ENCODE results near the gene GPR37L1. TPM values are rescaled to one million over a fixed set of nuclear protein-coding genes. Genes with fewer than 3 reads are reported as not detected.

GPR37L1 gene
- total RNA-seq, 2 experiments from 2014 or later, result 0.03 TPM; not detected in 1

DNA sequence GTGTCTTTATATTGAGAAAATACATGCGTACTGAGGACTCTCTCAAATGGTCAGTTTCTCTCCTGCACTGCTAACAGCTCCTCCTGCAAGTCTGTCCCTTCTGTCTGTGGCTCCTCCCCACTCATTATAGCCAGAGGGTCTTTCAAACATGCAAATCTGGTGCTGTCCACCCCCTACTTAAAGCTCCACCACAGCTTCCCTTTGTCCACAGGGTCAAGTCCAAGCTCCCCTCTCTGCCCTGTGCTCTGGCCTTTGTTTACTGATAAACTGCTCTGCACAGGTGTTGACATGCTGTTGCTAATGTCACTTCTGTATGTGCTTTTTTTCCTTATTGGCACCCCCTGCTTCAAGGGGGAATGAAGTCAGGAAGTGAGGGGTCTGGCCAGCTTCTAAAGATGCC, 47.7 kb upstream of the GPR37L1 start:
- Histone ChIP-seq H4K20me1 (ENCODE audit: insufficient read depth, low read length) (no peaks in the 10 kb centered on the region), H3K9me3 (ENCODE audit: low read length) (no peaks in the 10 kb centered on the region), H2AFZ (ENCODE audit: low read length) (no peak overlapping the region), H3K9me2 (ENCODE audit: insufficient read depth, low read length) (no peaks in the 10 kb centered on the region), H3K79me2 (ENCODE audit: insufficient read depth, low read depth, low read length) (no peaks in the 10 kb centered on the region), H3K27ac (ENCODE audit: low read depth, low read length, poor library complexity, severe bottlenecking) (no peak overlapping the region), H3K4me2 (ENCODE audit: low read length) (no peak overlapping the region), H3K36me3 (ENCODE audit: insufficient read depth, low read length) (no peaks in the 10 kb centered on the region), H3K4me1 (ENCODE audit: insufficient read depth, low read length, poor library complexity, severe bottlenecking) (no peaks in the 10 kb centered on the region), H3K4me3 (ENCODE audit: low read depth, low read length, poor library complexity, severe bottlenecking) (no peak overlapping the region)
- DNase-seq (ENCODE audit: low spot score), result no peak
- CTCF ChIA-PET (ENCODE audit: unreplicated experiment), result no interaction called here
- TF ChIP-seq EZH2phosphoT487 (IDR thresholded peaks at IDR 0.05; ENCODE audit: borderline replicate concordance, low read depth, low read length), result no peak
- TF ChIP-seq, protein P1, sequence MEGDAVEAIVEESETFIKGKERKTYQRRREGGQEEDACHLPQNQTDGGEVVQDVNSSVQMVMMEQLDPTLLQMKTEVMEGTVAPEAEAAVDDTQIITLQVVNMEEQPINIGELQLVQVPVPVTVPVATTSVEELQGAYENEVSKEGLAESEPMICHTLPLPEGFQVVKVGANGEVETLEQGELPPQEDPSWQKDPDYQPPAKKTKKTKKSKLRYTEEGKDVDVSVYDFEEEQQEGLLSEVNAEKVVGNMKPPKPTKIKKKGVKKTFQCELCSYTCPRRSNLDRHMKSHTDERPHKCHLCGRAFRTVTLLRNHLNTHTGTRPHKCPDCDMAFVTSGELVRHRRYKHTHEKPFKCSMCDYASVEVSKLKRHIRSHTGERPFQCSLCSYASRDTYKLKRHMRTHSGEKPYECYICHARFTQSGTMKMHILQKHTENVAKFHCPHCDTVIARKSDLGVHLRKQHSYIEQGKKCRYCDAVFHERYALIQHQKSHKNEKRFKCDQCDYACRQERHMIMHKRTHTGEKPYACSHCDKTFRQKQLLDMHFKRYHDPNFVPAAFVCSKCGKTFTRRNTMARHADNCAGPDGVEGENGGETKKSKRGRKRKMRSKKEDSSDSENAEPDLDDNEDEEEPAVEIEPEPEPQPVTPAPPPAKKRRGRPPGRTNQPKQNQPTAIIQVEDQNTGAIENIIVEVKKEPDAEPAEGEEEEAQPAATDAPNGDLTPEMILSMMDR (conservative IDR thresholded peaks at IDR 0.05; ENCODE audit: low read length), result no peak
- no TSS peak for BruUV-seq (replicated peaks)
- intact Hi-C loops (cut with micrococcal nuclease; ENCODE audit: unreplicated experiment), result no loop called here
- POLR2A ChIA-PET, result interaction anchor here (0.6 kb wide), 1 partner anchor 224 kb away, joined by 4 read pairs; no protein-coding TSS in a partner anchor

DNA sequence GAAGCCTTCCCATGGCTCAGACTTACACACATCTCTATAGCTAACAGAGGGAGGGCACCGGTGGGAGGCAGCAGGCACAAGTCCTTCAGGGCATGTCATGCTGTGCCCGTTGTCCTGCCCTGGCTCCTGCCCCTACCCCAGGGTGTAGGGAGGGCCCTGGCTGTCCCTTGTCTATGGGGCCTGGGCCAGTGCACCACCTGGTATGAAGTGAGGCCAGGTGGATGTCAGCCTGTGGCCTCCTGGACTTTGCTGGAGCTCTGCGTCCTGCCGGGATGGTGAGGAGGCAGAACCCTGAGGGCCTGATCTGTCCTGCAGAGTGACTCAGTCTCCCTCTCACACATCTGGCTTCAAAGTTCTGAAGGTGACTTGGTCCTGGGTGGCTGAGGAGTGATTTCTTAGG, 47.3 kb upstream of the GPR37L1 start:
- H3K27ac ChIP-seq (ENCODE audit: low read depth, low read length, poor library complexity, severe bottlenecking), result no peak overlapping the region
- DNase-seq (ENCODE audit: low spot score), result no peak
- POLR2A ChIA-PET, result no interaction called here
- H3K4me3 ChIP-seq (ENCODE audit: low read depth, low read length, poor library complexity, severe bottlenecking), result no peak overlapping the region
- H3K4me1 ChIP-seq (ENCODE audit: insufficient read depth, low read length, poor library complexity, severe bottlenecking), result no peaks in the 10 kb centered on the region
- no peak overlapping the region for H3K4me2 ChIP-seq (ENCODE audit: low read length)
- no peak overlapping the region for H2AFZ ChIP-seq (ENCODE audit: low read length)
- BruUV-seq (replicated peaks), result no TSS peak
- no peaks in the 10 kb centered on the region for H3K79me2 ChIP-seq (ENCODE audit: insufficient read depth, low read depth, low read length)
- H3K9me3 ChIP-seq (ENCODE audit: low read length), result no peaks in the 10 kb centered on the region
- no peaks in the 10 kb centered on the region for H3K36me3 ChIP-seq (ENCODE audit: insufficient read depth, low read length)
- H3K9me2 ChIP-seq (ENCODE audit: insufficient read depth, low read length), result no peaks in the 10 kb centered on the region
- TF ChIP-seq, protein P1 (conservative IDR thresholded peaks at IDR 0.05; ENCODE audit: low read length), result no peak
- TF ChIP-seq EZH2phosphoT487 (IDR thresholded peaks at IDR 0.05; ENCODE audit: borderline replicate concordance, low read depth, low read length), result no peak
- no peaks in the 10 kb centered on the region for H4K20me1 ChIP-seq (ENCODE audit: insufficient read depth, low read length)
- intact Hi-C loops (cut with micrococcal nuclease; ENCODE audit: unreplicated experiment), result no loop called here
- CTCF ChIA-PET (ENCODE audit: unreplicated experiment), result no interaction called here

DNA sequence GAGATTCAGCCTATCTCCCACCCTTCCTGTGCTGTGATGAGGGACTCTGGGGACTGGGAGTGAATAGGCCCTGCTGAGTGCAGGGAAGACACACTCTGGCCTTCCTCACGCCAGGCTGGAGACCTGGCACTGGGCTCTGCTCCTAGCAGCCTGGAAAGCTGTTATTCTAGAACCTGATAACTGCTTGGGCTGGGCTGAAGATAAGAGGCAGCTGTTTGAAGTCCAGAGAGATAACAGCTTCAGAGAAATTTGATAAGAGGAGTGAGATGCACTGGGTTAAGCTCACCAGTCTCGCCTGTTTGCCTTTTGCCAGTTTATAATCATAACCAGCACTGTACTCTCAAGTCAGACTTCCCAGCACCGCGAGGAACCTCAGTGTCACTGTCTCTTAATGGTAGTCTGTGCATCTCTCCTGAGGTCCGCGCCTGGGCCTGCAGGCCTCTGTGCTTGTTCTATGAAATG, 46.6 kb upstream of the GPR37L1 start:
- Histone ChIP-seq H3K9me3 (ENCODE audit: low read length) (no peaks in the 10 kb centered on the region), H3K4me2 (ENCODE audit: low read length) (no peak overlapping the region), H3K79me2 (ENCODE audit: insufficient read depth, low read depth, low read length) (no peaks in the 10 kb centered on the region), H4K20me1 (ENCODE audit: insufficient read depth, low read length) (no peaks in the 10 kb centered on the region), H3K4me3 (ENCODE audit: low read depth, low read length, poor library complexity, severe bottlenecking) (no peak overlapping the region), H3K9me2 (ENCODE audit: insufficient read depth, low read length) (no peaks in the 10 kb centered on the region), H3K27ac (ENCODE audit: low read depth, low read length, poor library complexity, severe bottlenecking) (no peak overlapping the region), H2AFZ (ENCODE audit: low read length) (no peak overlapping the region), H3K4me1 (ENCODE audit: insufficient read depth, low read length, poor library complexity, severe bottlenecking) (no peaks in the 10 kb centered on the region), H3K36me3 (ENCODE audit: insufficient read depth, low read length) (no peaks in the 10 kb centered on the region)
- BruUV-seq (replicated peaks), result no TSS peak
- ChIA-PET CTCF (ENCODE audit: unreplicated experiment) (no interaction called here), POLR2A (no interaction called here)
- TF ChIP-seq EZH2phosphoT487 (IDR thresholded peaks at IDR 0.05; ENCODE audit: borderline replicate concordance, low read depth, low read length), result no peak
- DNase-seq (ENCODE audit: low spot score), result no peak
- intact Hi-C loops (cut with micrococcal nuclease; ENCODE audit: unreplicated experiment), result no loop called here

Measured in OCI-LY7 (cell line).